K562 (cell line): ENCODE data around the gene TLE6. TPM values are rescaled to one million over a fixed set of nuclear protein-coding genes. Genes with fewer than 3 reads are reported as not detected.
A peak's percentile ranks its signal among the peaks of the same experiment; 100 is the strongest.

Source experiments
- ARID4B ChIP-seq: sonication (generic); formaldehyde crosslinking; IDR thresholded peaks from 2 replicates; pipeline ENCODE4 v1.8.0; 2022; ENCODE audit warnings: mild to moderate bottlenecking, missing genetic modification reagents
- BCL6 ChIP-seq: fragments of 250-450 bp; sonication (Bioruptor Pico); IDR thresholded peaks from 2 replicates; pipeline ENCODE4 v1.4.0; 2020
- CREM ChIP-seq: IDR thresholded peaks from 2 replicates; pipeline ENCODE4 v1.6.1; 2014; ENCODE audit warnings: antibody characterized with exemption, low read depth
- CSDE1 ChIP-seq, 2 experiments: fragments of 450-650 bp; IDR thresholded peaks; 2 replicates each; pipeline ENCODE4 v1.6.1; 2016; ENCODE audit warnings: mild to moderate bottlenecking in 1 of 2
- CTCF ChIP-seq, 3 experiments: IDR thresholded peaks in 2 of 3; conservative IDR thresholded peaks in 1 of 3; 2 replicates each; pipeline ENCODE4 v1.5.1; 2011 to 2012; ENCODE audit warnings: low read length in 3 of 3, mild to moderate bottlenecking in 3 of 3, control low read depth in 2 of 3, improper control_type of control experiment in 1 of 3, inconsistent platforms in 1 of 3, low read depth in 1 of 3, mixed read lengths in 1 of 3, moderate library complexity in 1 of 3; ENCODE audit not compliant: insufficient read depth in 2 of 3
- CXXC5 ChIP-seq: fragments of 250-450 bp; sonication (Bioruptor Pico); IDR thresholded peaks from 2 replicates; pipeline ENCODE4 v1.8.0; 2022; ENCODE audit warnings: inconsistent platforms, mild to moderate bottlenecking, moderate library complexity
- GATA2 ChIP-seq: sonication (generic); formaldehyde crosslinking; IDR thresholded peaks from 2 replicates; pipeline ENCODE4 v1.4.0; 2020; ENCODE audit warnings: mild to moderate bottlenecking, missing genetic modification reagents
- KDM4B ChIP-seq, 2 experiments: fragments of 450-650 bp in 1 of 2; sonication (generic) in 1 of 2; IDR thresholded peaks; 2 replicates each; pipeline ENCODE4 v1.6.1; 2016 to 2017; ENCODE audit warnings: borderline replicate concordance in 2 of 2, antibody characterized with exemption in 1 of 2, low read depth in 1 of 2, mild to moderate bottlenecking in 1 of 2
- KLF13 ChIP-seq: fragments of 450-650 bp; IDR thresholded peaks from 2 replicates; pipeline ENCODE4 v1.6.1; 2016; ENCODE audit warnings: missing genetic modification characterization, low read depth, mild to moderate bottlenecking, missing compliant biosample characterization, moderate library complexity, borderline replicate concordance
- MAZ ChIP-seq, 2 experiments: fragments of 450-650 bp in 1 of 2; sonication (generic) in 1 of 2; formaldehyde crosslinking; IDR thresholded peaks in 1 of 2; conservative IDR thresholded peaks in 1 of 2; 2 replicates each; pipeline versions ENCODE4 v1.4.0 to v1.5.0; 2020; ENCODE audit warnings: mild to moderate bottlenecking in 1 of 2, missing genetic modification reagents in 1 of 2
- RAD21 ChIP-seq, 2 experiments: fragments of 250-450 bp in 1 of 2; fragments of 450-650 bp in 1 of 2; sonication (Bioruptor Pico) in 1 of 2; formaldehyde crosslinking in 1 of 2; IDR thresholded peaks in 1 of 2; conservative IDR thresholded peaks in 1 of 2; 2 replicates each; pipeline versions ENCODE4 v1.4.0 to v1.8.0; 2020 to 2022; ENCODE audit warnings: mild to moderate bottlenecking in 2 of 2, moderate library complexity in 1 of 2
- SMAD4 ChIP-seq: fragments of 250-450 bp; sonication (Bioruptor Pico); conservative IDR thresholded peaks from 2 replicates; pipeline ENCODE4 v1.8.0; 2021; ENCODE audit warnings: inconsistent platforms, mild to moderate bottlenecking, moderate library complexity
- SUPT5H ChIP-seq: fragments of 450-650 bp; IDR thresholded peaks from 2 replicates; pipeline ENCODE4 v1.6.1; 2016
- ZFX ChIP-seq: sonication (generic); formaldehyde crosslinking; IDR thresholded peaks from 2 replicates; pipeline ENCODE4 v1.8.0; 2022; ENCODE audit warnings: mild to moderate bottlenecking, missing genetic modification reagents, moderate library complexity
- ZNF143 ChIP-seq: sonication (generic); formaldehyde crosslinking; IDR thresholded peaks from 2 replicates; pipeline ENCODE4 v1.9.0; 2022; ENCODE audit warnings: mild to moderate bottlenecking, missing genetic modification reagents
- ZNF282 ChIP-seq: sonication (generic); formaldehyde crosslinking; IDR thresholded peaks from 2 replicates; pipeline ENCODE4 v1.8.1; 2023; ENCODE audit warnings: missing genetic modification reagents
- polyA plus RNA-seq, 8 experiments: library from polyadenylated mRNA; depleted of rRNA in 4 of 8; stranded (reverse) in 5 of 8; unstranded in 3 of 8; fragments of >200 nt; fragmentation: Nextera tagmentation in 2 of 8; fragmentation: Illumina TruSeq in 1 of 8; extraction: Ambion mirVana in 2 of 8; extraction: Trizol in 1 of 8; gene quantifications; 2 replicates each; pipeline versions ENCODE4 v1.2.1 to v1.2.3, GENCODE V29; 2011 to 2014; ENCODE audit warnings: inconsistent platforms in 1 of 8, missing spikeins in 1 of 8
- total RNA-seq, 7 experiments: library from RNA; depleted of rRNA in 6 of 7; stranded (reverse); fragments of >200 nt in 6 of 7; fragmentation: Illumina TruSeq in 2 of 7; extraction: Trizol in 2 of 7; gene quantifications; 2 replicates each; pipeline versions ENCODE4 v1.2.1 to v1.2.3, GENCODE V29; 2011 to 2021; ENCODE audit warnings: low replicate concordance in 1 of 7
- TF ChIP-seq, protein P1 (sequence below): sonication (generic); formaldehyde crosslinking; IDR thresholded peaks from 2 replicates; pipeline ENCODE4 v1.8.1; 2023; ENCODE audit warnings: mild to moderate bottlenecking, missing genetic modification reagents, moderate library complexity
- TF ChIP-seq, protein P2 (sequence below): fragments of 250-450 bp; sonication (Bioruptor Pico); IDR thresholded peaks from 2 replicates; pipeline ENCODE4 v1.9.0; 2021; ENCODE audit warnings: mild to moderate bottlenecking

The TLE6 gene
- total and polyA plus RNA-seq, 9 of the 15 experiments (the other 6 are each of a cell fraction or from before 2014, with no cell fraction given), result 1.1 to 6.1 (median 2.5) TPM

- TF ChIP-seq KLF13, result 0 out of 2 replicates have a peak, but pooled peaks have one; percentile 34
- TF ChIP-seq, protein P1, sequence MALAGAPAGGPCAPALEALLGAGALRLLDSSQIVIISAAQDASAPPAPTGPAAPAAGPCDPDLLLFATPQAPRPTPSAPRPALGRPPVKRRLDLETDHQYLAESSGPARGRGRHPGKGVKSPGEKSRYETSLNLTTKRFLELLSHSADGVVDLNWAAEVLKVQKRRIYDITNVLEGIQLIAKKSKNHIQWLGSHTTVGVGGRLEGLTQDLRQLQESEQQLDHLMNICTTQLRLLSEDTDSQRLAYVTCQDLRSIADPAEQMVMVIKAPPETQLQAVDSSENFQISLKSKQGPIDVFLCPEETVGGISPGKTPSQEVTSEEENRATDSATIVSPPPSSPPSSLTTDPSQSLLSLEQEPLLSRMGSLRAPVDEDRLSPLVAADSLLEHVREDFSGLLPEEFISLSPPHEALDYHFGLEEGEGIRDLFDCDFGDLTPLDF (CRISPR knock-in tag), result peak; percentile 78; the same call in 1 of the 2 replicates
- peak; percentile 66 for TF ChIP-seq SUPT5H
- peak; percentile 46; the same call in 1 of the 2 replicates for TF ChIP-seq ARID4B (CRISPR knock-in tag)
- TF ChIP-seq CREM, result peak; percentile 56
- TF ChIP-seq ZNF282, result peak; percentile 95; the same call in 1 of the 2 replicates
- TF ChIP-seq CTCF (IDR thresholded peaks at IDR 0.05 in 2 of 3, conservative IDR thresholded peaks at IDR 0.05 in 1 of 3; ENCODE audit: insufficient read depth in 2 of 3, low read depth in 1 of 3, low read length in 3 of 3), result peak in 2 of 3 experiments; percentile 44 to 46; a peak in 4 of 6 replicates
- TF ChIP-seq BCL6 (CRISPR knock-in tag), result no peak
- TF ChIP-seq MAZ (CRISPR knock-in tag; conservative IDR thresholded peaks at IDR 0.05 in 1 of 2, IDR thresholded peaks at IDR 0.05 in 1 of 2), result peak; percentile 97 to 98
- TF ChIP-seq CXXC5 (CRISPR knock-in tag), result peak; percentile 96
- peak; percentile 91 for TF ChIP-seq ZFX
- TF ChIP-seq ZNF143, result peak; percentile 88
- peak; percentile 33; the same call in 1 of the 2 replicates for TF ChIP-seq GATA2
- peak; percentile 56; the same call in 1 of the 2 replicates for TF ChIP-seq SMAD4 (CRISPR knock-in tag)
- TF ChIP-seq RAD21 (CRISPR knock-in tag; conservative IDR thresholded peaks at IDR 0.05 in 1 of 2, IDR thresholded peaks at IDR 0.05 in 1 of 2), result peak in 1 of 2 experiments; percentile 9; a peak in 1 of 4 replicates
- no peak for TF ChIP-seq KDM4B (IDR thresholded peaks at IDR 0.05; ENCODE audit: borderline replicate concordance in 2 of 2, low read depth in 1 of 2)
- TF ChIP-seq CSDE1 (IDR thresholded peaks at IDR 0.05), result no peak
- TF ChIP-seq, protein P2, sequence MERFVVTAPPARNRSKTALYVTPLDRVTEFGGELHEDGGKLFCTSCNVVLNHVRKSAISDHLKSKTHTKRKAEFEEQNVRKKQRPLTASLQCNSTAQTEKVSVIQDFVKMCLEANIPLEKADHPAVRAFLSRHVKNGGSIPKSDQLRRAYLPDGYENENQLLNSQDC (CRISPR knock-in tag), result no peak
Measured at GRCh38 chr19:3036119-3036976, 59.0 kb downstream of the TLE6 start (continued).
